ENCODE results near the gene CSTF3. TPM values are rescaled to one million over a fixed set of nuclear protein-coding genes. Genes with fewer than 3 reads are reported as not detected.
A peak's percentile ranks its signal among the peaks of the same experiment; 100 is the strongest.
"Not testable (repeated sequence)": the region's sequence is repeated elsewhere in the genome, so short reads cannot be mapped to it uniquely, and the experiment has no call there.

Gene CSTF3
- total RNA-seq, 1 donor from 2014 or later = 47.5 TPM

- H3K4me2 ChIP-seq (ENCODE audit: low read length) = no peak overlapping the region
- H3K9ac ChIP-seq (ENCODE audit: low read length) = no peak overlapping the region
- no peak overlapping the region for H3K4me3 ChIP-seq (ENCODE audit: insufficient read depth, low read depth, low read length)
- H3K36me3 ChIP-seq (ENCODE audit: insufficient read depth, low read length) = no peaks in the 10 kb centered on the region
- Mint-ChIP-seq H3K4me1 (ENCODE audit: low read depth, unreplicated experiment) (no peaks in the 10 kb centered on the region), H3K9me3 (ENCODE audit: unreplicated experiment) (no peaks in the 10 kb centered on the region), H3K27ac (ENCODE audit: unreplicated experiment) (no peak overlapping the region), H3K36me3 (ENCODE audit: low read depth, unreplicated experiment) (peaks cover 2% of the 10 kb centered on the region), H3K27me3 (ENCODE audit: low read depth, unreplicated experiment) (no peaks in the 10 kb centered on the region), H3K4me3 (ENCODE audit: unreplicated experiment) (no peak overlapping the region)
- TF ChIP-seq, protein P1, sequence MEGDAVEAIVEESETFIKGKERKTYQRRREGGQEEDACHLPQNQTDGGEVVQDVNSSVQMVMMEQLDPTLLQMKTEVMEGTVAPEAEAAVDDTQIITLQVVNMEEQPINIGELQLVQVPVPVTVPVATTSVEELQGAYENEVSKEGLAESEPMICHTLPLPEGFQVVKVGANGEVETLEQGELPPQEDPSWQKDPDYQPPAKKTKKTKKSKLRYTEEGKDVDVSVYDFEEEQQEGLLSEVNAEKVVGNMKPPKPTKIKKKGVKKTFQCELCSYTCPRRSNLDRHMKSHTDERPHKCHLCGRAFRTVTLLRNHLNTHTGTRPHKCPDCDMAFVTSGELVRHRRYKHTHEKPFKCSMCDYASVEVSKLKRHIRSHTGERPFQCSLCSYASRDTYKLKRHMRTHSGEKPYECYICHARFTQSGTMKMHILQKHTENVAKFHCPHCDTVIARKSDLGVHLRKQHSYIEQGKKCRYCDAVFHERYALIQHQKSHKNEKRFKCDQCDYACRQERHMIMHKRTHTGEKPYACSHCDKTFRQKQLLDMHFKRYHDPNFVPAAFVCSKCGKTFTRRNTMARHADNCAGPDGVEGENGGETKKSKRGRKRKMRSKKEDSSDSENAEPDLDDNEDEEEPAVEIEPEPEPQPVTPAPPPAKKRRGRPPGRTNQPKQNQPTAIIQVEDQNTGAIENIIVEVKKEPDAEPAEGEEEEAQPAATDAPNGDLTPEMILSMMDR (IDR thresholded peaks at IDR 0.05; ENCODE audit: insufficient read depth, low read depth, low read length) = no peak
- no peak for TF ChIP-seq EZH2 (IDR thresholded peaks at IDR 0.05; ENCODE audit: insufficient read depth, low read length)
- no peaks in the 10 kb centered on the region for H3K4me1 ChIP-seq (ENCODE audit: insufficient read depth, low read length)
- no peak overlapping the region for H3K27ac ChIP-seq (ENCODE audit: low read depth, low read length)
- DNase-seq (ENCODE audit: low read depth) (peak; percentile 61), FAIRE-seq (no peak)
- no peak overlapping the region for H2AFZ ChIP-seq (ENCODE audit: low read depth, low read length)
- H4K20me1 ChIP-seq (ENCODE audit: insufficient read depth, low read length) = no peaks in the 10 kb centered on the region
- H3K79me2 ChIP-seq (ENCODE audit: insufficient read depth, low read length) = no peaks in the 10 kb centered on the region
- no peaks in the 10 kb centered on the region for H3K9me3 ChIP-seq (ENCODE audit: insufficient read depth, low read depth, low read length)
- no peaks in the 10 kb centered on the region for H3K27me3 ChIP-seq (ENCODE audit: insufficient read depth, low read length)
Observed at GRCh38 chr11:33178443-33179180, 17.3 kb upstream of the CSTF3 start.

DNA sequence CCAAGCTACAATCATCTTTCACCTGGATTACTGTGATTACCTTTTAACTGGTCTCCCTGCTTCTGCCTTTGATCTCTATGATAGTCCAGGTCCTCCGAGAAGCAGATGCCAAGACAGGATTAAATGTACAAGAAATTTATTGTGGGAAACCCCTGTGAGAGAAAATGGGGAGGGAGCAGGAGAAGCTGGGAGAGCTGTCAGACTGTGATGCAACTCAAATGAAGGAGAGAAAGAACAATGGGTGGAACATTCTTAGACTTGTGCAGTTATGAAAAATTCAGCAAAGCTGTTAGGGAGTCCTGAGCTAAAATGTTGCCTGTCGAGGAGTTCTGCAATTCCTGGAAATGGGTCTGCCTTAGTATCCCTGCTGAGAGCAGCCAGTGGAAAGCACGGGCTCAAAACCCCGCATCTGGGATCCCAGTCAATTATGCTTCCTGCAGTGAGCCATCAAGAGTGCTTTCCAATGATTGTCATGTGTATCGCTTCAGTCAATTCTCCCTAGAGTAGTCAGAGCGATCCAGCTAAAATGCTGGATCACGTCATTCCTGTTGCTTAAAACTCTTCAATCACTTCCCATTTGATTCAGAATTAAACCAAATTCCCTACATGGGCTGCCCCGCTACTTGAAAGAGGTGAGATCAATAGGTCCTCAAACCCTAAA lies 16.5 kb upstream of the CSTF3 start:
- H3K27me3 Mint-ChIP-seq (ENCODE audit: low read depth, unreplicated experiment) = no peaks in the 10 kb centered on the region
- Histone ChIP-seq H2AFZ (ENCODE audit: low read depth, low read length) (no peak overlapping the region), H4K20me1 (ENCODE audit: insufficient read depth, low read length) (no peaks in the 10 kb centered on the region), H3K4me1 (ENCODE audit: insufficient read depth, low read length) (no peaks in the 10 kb centered on the region), H3K27me3 (ENCODE audit: insufficient read depth, low read length) (no peaks in the 10 kb centered on the region), H3K4me2 (ENCODE audit: low read length) (no peak overlapping the region), H3K27ac (ENCODE audit: low read depth, low read length) (no peak overlapping the region), H3K36me3 (ENCODE audit: insufficient read depth, low read length) (no peaks in the 10 kb centered on the region), H3K9ac (ENCODE audit: low read length) (no peak overlapping the region), H3K79me2 (ENCODE audit: insufficient read depth, low read length) (no peaks in the 10 kb centered on the region), H3K4me3 (ENCODE audit: insufficient read depth, low read depth, low read length) (no peak overlapping the region), H3K9me3 (ENCODE audit: insufficient read depth, low read depth, low read length) (no peaks in the 10 kb centered on the region)
- H3K27ac Mint-ChIP-seq (ENCODE audit: unreplicated experiment) = no peak overlapping the region
- H3K4me1 Mint-ChIP-seq (ENCODE audit: low read depth, unreplicated experiment) = peaks cover 1% of the 10 kb centered on the region
- DNase-seq (ENCODE audit: low read depth) (no peak), FAIRE-seq (no peak)
- TF ChIP-seq EZH2 (IDR thresholded peaks at IDR 0.05; ENCODE audit: insufficient read depth, low read length) = no peak
- TF ChIP-seq, protein P1 (IDR thresholded peaks at IDR 0.05; ENCODE audit: insufficient read depth, low read depth, low read length) = no peak
- H3K9me3 Mint-ChIP-seq (ENCODE audit: unreplicated experiment) = no peaks in the 10 kb centered on the region
- no peak overlapping the region for H3K4me3 Mint-ChIP-seq (ENCODE audit: unreplicated experiment)
- peaks cover 2% of the 10 kb centered on the region for H3K36me3 Mint-ChIP-seq (ENCODE audit: low read depth, unreplicated experiment)

- DNase-seq (ENCODE audit: low read depth); H3K4me3 Mint-ChIP-seq (ENCODE audit: unreplicated experiment); H3K4me1 ChIP-seq (ENCODE audit: insufficient read depth, low read length); H3K9me3 ChIP-seq (ENCODE audit: insufficient read depth, low read depth, low read length); H3K27me3 Mint-ChIP-seq (ENCODE audit: low read depth, unreplicated experiment); H3K4me3 ChIP-seq (ENCODE audit: insufficient read depth, low read depth, low read length); H3K36me3 Mint-ChIP-seq (ENCODE audit: low read depth, unreplicated experiment); H3K79me2 ChIP-seq (ENCODE audit: insufficient read depth, low read length); H3K36me3 ChIP-seq (ENCODE audit: insufficient read depth, low read length); H3K4me2 ChIP-seq (ENCODE audit: low read length); H3K27ac ChIP-seq (ENCODE audit: low read depth, low read length); H4K20me1 ChIP-seq (ENCODE audit: insufficient read depth, low read length); H2AFZ ChIP-seq (ENCODE audit: low read depth, low read length); H3K9me3 Mint-ChIP-seq (ENCODE audit: unreplicated experiment); H3K9ac ChIP-seq (ENCODE audit: low read length); H3K27me3 ChIP-seq (ENCODE audit: insufficient read depth, low read length); H3K27ac Mint-ChIP-seq (ENCODE audit: unreplicated experiment); FAIRE-seq; H3K4me1 Mint-ChIP-seq (ENCODE audit: low read depth, unreplicated experiment): not testable (repeated sequence)
Observed at GRCh38 chr11:33176760-33177159, 15.5 kb upstream of the CSTF3 start.
